AG08396 (cell line): Measurements from ENCODE around the gene AEBP1.
A peak's percentile ranks its signal among the peaks of the same experiment; 100 is the strongest.

Experiments used
- DNase-seq: peaks from one replicate; pipeline ENCODE4 v3.0.0; 2012; ENCODE audit warnings: low spot score, mixed read lengths

AEBP1 gene

DNA sequence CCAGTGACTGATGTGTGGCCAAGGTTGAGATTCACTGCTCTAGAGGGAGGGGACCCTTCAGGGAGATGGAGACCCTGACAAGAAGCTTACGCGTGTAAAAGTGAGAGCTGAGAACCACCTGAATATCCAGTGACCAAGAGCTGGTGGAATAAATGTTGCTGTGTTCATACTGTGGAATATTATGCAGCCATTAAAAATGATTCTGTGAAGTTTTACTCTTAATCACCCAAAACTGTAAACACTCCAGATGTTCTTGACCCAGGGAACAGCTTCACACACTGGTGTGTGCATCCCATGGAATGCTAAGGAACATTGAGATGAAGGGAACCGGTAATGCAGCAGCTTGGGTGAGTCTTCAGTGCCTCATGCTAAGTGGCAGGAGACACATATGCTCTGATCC, 17.5 kb upstream of the AEBP1 start:
- DNase-seq = no peak

- peak; percentile 79 for DNase-seq
These were observed 16.0 kb upstream of the AEBP1 start for GRCh38 chr7:44087911-44088838.

DNA sequence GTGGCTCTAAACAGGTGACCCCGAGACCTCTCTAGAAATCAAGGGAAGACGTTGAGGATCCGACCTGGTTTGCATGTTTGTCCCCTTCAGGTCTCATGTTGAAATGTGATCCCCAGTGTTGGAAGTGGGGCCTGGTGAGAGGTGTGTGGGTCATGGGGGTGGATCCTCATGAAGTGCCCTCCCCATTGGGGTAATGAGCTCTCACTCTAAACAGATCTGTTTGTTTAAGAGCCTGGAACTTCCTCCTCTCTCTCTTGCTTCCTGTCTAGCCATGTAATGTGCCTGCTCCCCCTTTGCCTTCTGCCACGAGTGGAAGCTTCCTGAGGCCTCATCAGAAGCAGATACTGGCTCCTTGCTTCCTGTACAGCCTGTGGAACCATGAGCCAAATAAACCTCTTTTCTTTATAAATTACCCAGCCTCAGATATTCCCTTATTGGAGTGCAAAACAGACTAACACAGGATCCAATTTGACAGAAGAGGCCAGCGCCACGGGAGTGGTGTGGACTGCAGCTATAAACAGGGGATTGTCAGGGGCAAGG, 11.0 kb upstream of the AEBP1 start:
- DNase-seq = no peak

GRCh38 chr7:44094365-44094764, 9.8 kb upstream of the AEBP1 start:
- no peak for DNase-seq

GRCh38 chr7:44094883-44095592, 9.1 kb upstream of the AEBP1 start:
- no peak for DNase-seq

GRCh38 chr7:44095781-44096180, 8.4 kb upstream of the AEBP1 start:
- no peak for DNase-seq

DNA sequence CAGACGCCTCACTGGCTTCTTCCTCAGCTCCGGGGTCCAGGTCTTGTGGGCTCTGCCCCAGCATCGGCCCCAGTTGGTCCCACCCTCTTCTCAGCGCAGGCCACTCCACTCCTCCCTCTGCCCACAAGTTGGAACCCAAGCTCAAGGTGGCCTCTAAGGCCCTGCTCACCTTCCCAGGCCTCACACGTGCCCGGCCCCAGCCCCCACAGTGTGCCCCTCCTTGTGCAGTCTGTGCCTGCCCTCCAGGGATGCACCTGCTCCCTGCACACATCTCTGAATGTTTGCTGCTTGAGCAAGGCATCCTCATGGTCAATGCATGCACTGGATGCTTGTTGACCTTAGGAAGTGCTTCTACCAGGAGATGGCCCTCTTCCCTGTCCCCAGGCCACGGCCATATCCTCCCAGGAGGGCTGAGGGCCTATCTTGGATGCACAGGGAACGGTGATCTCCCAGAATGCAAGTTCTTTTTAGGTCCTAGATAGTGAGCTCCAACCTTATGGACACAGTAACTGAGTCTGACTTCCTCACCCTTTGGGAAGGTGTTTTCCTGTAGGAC, 7.7 kb upstream of the AEBP1 start:
- DNase-seq = no peak

DNA sequence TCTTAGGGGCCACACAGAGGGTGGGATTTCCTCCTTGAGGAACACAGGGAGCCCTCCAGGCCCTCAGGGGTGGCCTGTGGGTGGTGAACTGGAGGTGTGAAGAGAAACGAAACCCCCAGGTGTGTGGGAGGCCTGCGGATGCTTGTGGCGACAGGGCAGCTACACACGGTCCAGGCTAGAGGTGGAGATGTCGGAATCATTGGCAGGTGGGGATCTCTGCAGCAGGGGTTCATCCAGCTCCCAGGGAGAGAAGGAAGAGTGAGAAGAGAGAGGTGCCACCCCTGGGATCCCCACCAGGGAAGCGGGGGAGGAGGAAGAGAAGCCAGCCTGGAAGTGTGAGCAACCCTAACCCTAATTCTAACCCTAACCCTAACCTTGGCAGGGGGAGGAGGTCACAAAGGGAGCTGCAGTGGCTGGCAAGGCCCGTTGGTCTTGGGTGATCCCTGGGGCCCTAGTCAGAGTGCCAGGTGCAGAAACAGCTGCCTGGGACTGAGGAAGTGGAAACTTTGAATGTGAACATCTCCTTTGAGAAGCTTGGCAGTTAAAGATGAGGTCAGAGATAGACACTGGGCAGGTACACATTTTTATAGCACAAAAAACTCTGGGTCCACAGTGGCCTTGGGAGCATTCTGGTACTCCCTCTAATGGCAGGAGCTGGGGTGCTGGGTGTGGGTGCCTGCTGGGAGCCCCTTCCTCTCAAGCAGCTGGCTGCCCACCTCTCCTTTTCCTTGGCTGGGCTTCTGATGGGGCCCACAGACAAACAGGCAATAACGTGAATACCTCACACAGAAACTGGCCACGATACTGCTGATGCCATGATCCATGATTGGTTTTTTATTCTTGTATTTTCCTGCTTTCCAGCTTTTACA, 6.8 kb upstream of the AEBP1 start:
- DNase-seq = no peak

- no peak for DNase-seq
These were observed 5.8 kb upstream of the AEBP1 start for GRCh38 chr7:44098092-44099068.

DNA sequence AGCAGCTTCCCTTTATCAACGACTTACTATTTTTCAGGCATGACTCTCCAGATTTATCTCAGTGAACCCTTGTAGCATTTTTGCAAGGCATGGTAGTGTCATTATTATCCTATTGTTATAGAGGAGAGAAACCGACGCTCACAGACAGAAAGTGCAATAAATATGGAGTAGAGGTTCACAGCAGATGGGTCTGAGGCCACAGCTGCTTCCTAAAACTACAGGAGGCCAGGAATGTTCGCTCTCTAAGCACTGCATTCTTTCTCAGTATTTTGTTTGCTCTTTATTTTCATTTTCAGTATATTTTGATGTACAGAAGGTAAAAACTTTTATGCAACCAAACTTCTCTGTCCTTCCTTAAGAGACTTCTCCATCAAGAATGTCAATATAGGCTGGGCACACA, 4.5 kb upstream of the AEBP1 start:
- DNase-seq = no peak

- peak; percentile 66 for DNase-seq
These were observed 3.5 kb upstream of the AEBP1 start for GRCh38 chr7:44100458-44101302.

DNA sequence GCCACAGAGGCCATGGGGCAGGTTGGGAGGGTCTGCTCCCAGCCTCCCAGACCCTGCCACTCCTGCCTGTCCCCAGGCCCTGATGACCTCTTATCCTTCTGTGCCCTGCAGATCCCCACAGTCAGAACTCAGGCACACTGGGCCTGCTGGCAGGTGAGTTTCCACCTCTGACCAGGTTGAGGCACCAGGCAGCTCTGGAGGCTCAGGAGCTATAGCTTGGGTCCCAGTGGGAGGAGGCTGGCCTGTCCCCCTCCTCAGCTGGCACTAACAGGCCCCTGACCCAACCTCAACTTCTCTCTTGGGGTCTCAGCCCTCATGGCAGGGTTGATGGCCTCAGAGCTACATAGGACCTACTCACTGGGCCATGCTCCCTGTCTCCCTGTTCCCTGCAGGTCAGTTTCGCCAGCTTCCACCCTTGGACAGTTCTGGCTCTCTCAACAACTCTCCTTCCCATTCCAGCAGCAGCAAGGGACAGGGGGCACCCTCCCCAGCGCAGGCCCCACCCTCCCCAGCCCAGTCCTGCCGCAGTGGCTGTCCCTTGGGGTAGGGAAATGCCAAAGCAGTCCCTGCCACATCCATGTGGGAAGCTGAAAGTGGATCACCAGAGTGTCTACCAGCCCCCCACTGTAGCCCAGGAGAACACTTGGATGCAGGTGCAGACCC, 2.7 kb upstream of the AEBP1 start:
- DNase-seq = no peak

- peak; percentile 79 for DNase-seq
These were observed 1.9 kb upstream of the AEBP1 start for GRCh38 chr7:44101966-44102845.

GRCh38 chr7:44102846-44103565, 1.1 kb upstream of the AEBP1 start:
- DNase-seq = no peak

DNA sequence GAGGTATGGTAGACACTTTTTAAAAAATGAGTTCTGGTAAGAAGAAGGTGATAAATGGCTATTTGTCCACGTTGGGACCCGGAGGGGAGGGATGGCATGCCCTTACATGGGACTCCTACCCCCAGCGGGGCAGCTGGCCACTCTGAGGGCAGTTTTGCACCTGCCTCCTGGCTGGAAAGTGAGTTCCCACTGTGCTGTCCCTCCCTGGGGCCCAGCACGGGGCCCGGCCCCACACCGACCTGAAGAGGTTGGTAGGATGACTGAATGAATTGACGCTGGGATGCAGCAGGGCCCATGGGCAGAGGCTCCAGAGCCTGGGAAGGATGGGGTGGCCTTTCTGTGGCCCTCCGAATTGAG, 601 bp upstream of the AEBP1 start:
- DNase-seq = no peak

DNA sequence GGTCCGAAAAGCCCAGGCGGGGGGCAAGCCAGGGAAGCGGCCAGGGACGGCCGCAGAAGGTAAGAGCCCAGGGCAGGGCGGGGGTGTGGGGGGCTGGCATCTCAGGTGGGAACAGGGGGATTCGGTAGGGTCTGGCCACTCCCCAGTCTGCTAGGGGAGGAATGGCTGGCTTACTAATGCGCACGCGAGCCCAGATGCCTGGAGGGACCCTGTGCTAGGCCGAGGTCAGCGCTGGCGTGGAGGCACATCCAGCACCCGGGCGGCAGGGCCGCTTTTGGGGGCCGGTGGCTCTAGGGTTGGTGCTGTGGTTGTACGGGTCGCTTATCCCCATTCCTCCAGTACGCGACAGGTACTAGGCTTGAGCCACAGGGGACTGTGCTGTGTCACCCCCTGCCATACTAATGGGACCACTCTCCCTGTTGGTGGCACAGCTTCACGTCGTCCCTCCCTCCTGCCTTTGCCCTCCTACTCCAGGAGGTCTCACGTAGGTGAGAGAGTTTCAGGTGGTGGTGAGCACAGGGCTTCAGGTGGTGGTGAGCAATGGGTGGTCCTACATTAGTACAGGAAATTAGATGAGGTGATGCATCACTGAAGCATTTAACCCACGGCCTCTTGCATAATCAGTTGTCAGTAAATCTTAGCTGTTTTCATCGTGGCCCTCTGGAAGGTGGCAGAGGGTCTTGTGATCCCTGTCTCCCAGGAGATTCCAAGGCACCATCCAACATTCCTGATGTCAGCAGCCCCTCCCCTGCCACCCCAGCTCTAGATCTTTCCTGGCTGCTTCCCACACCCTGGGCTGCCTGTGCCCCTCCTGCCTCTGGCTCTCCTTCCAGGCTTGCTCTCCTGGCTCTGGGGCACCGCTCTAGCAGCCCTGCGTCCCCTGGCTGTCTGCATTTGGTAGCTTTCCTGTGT, 971 bp downstream of the AEBP1 start:
- DNase-seq = peak; percentile 70
